HG03108 (cell line): ENCODE results near the gene AFAP1.

Source experiments
- ATAC-seq: cut with Tn5 transposase; IDR thresholded peaks from one replicate; pipeline ENCODE4 v1.9.1; 2021; ENCODE audit warnings: moderate library complexity; ENCODE audit not compliant: unreplicated experiment

The AFAP1 gene

GRCh38 chr4:7741946-7742806, 197.5 kb downstream of the AFAP1 start:
- ATAC-seq: no peak

GRCh38 chr4:7740866-7741525, 198.7 kb downstream of the AFAP1 start:
- no peak for ATAC-seq

GRCh38 chr4:7739918-7740865, 199.5 kb downstream of the AFAP1 start:
- no peak for ATAC-seq

- ATAC-seq: no peak
Measured at GRCh38 chr4:7739077-7739917, 200.4 kb downstream of the AFAP1 start.

GRCh38 chr4:7738458-7739076, 201.1 kb downstream of the AFAP1 start:
- no peak for ATAC-seq

- no peak for ATAC-seq
Measured at GRCh38 chr4:7737752-7738457, 201.8 kb downstream of the AFAP1 start.

DNA sequence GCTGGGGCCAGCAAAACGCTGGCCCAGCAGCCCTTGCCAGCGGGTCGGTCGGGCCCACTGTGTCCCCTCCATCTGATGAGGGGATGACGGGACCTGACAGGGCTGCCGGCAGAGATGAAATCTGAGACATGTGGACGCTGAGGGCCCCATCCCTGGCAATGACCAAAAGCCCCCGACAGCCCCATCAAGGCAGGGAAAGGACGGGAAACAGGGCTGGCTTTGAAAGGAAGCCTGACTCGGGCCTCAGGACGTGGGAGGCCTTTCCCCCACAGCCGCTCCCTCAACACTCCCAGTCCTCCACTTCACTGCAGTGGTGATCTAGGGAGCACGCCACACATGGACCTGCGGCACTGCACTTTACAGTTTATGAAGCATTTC, 202.4 kb downstream of the AFAP1 start:
- no peak for ATAC-seq

DNA sequence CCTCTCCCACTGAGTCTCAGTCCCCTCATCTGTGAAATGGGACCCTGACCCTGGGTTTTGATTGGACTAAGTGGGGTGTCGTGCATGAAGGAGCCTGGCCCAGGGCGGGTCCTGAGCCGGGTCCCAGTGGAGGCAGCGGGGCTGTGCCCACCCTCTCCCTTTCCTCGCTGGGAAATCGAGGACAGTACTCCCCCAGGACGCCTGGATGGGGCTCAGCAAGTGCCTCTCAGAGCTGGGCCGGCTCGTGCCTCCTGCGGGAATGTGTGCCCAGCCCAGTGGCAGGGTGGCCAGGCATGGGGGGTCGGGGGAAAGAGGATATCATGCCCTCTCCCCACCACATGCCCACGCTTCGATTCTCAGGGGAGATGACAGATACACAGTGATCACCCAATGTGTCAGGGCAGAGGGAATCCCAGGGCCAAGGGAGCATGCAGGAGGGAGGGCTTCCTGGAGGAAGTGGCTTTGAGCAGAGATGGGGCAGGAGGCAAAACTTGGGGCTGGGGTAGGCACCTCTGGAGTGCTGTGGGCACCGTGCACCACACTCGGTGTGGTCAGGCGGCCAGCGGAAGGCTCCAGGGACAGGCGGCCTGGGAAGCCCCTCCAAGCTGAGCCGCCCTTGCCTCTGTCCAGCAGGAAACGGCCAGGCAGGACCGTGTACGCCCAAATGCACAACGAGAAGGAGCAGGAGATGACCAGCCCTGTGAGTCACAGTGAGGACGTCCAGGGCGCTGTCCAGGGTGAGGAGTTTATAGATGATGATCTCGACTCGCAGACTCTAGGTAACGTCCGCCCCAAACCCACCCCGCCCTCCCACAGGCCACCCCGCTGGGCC, 203.0 kb downstream of the AFAP1 start:
- ATAC-seq: no peak

- ATAC-seq: no peak
Measured at GRCh38 chr4:7735961-7736360, 203.7 kb downstream of the AFAP1 start.

GRCh38 chr4:7735395-7735794, 204.3 kb downstream of the AFAP1 start:
- no peak for ATAC-seq

DNA sequence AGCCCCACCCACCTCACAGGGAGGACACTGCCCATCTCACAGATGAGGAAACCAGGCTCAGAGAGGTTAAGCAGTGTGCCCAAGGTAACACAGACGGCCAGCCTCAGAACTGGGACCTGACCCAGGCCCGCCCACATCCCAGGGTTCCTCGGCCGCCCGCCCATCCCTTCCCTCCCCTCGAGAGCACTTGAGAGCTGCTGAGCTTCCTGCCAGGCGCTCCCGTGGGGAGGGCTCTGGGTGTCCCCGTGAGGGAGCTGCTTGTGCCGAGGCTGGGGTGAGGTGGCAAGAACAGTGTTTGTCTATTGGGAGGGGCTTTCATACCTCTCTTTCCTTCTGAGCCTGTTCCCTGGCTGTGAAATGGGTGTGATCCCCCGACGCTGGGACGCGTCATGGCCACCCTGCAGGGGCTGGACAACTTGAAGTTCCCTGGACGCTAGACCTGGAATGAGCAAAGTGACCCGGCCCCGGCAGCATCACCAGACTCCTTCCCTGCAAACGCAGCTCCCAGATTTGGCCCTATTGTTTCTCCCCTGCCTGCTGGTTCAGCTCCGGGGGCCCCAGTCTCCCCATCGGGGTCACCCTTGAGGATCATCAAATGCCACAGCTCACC, 204.9 kb downstream of the AFAP1 start:
- no peak for ATAC-seq

GRCh38 chr4:7733801-7734650, 205.6 kb downstream of the AFAP1 start:
- no peak for ATAC-seq

DNA sequence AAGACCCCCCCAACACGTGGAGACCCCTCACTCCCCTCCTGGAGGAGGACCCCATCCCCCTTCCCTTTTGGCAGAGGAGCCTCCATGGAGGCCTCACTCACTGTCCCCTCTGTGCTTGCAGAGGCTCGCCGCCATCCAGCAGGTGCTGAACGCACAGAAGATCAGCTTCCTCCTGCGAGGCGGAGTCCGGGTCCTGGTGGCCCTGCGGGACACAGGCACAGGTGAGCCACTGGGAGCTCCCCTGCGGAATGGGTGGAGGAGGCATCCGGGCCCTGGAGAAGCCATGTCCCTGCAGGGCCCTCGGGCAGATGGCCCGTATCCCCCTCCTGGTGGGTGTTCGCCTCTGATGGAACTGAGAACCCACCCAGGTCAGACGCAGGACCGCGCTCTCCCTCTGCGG, 206.5 kb downstream of the AFAP1 start:
- no peak for ATAC-seq

GRCh38 chr4:7732263-7732662, 207.4 kb downstream of the AFAP1 start:
- ATAC-seq: no peak

GRCh38 chr4:7731437-7731836, 208.2 kb downstream of the AFAP1 start:
- ATAC-seq: no peak

DNA sequence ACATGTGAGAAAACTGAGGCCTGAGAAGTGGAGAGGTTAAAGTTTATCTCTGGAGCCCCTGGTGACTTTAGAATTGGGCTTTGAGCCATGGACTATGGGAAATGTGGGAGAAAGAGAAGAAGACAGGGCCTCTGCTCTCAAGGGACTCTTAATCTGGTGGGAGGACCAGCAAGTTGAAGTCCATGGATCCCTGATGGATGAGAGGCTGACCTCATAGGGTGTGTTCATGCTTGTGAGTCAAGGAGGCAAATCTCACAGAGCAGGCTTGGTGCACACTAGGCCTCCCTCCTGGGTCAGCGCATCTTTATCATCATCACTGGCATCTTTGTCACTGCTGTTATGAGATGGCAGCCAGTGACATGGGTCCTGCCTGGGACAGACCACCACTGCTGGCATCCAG, 211.9 kb downstream of the AFAP1 start:
- ATAC-seq: no peak
